ENCODE data around the gene ZNF217. TPM values are rescaled to one million over a fixed set of nuclear protein-coding genes. Genes with fewer than 3 reads are reported as not detected.
A peak's percentile ranks its signal among the peaks of the same experiment; 100 is the strongest.

ZNF217 gene
- total and polyA plus RNA-seq, 9 of the 15 experiments (the other 6 are each of a cell fraction or from before 2014, with no cell fraction given): 3.0 to 41.8 (median 16.8) TPM

DNA sequence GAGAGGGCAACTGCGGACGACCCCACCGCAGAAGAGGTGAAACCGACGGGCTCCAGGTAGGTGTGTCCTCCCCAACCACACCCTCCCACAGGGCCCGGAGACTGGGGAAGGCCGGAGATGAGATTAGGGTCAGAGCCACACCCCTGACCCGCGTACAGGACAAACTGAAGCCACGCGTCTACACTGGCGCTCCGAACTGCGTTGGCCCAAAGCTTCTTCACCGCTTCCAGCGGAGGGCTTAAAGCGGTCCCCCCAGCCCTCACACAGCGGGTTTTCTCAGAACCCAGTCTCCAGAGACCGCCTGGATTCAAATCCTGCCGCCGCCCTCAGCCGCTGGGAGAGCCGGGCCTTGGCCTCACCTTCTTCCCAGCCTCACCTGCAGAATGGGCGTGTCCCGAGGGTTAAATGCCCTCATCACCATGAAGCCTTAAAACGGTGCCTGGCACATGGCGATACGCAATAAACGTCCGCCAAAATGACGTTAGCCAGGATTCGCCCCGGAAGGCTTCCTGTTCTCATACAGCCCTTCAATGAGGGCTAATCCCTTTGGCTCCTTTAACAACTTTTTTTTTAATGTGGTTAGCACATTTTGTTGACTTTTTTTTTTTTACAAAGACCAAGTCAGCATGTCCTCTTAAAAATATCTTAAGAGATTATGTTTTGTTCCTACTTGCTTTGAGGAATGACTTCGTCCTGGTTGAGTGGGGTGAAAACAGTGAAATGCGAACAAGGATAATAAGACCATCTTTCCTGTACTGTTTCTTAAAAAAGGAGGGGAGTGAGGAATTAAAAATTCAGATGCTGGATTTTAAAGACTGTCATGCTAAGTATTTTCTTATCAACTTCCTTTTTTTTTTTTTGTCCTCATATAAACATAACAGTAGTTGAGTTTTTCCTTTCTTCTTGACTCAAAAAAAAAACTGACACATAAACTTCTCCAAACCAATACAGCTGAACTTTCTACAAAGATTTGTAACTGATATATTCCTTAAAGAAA lies 15.1 kb upstream of the ZNF217 start (continued):
- TF ChIP-seq, protein P1, sequence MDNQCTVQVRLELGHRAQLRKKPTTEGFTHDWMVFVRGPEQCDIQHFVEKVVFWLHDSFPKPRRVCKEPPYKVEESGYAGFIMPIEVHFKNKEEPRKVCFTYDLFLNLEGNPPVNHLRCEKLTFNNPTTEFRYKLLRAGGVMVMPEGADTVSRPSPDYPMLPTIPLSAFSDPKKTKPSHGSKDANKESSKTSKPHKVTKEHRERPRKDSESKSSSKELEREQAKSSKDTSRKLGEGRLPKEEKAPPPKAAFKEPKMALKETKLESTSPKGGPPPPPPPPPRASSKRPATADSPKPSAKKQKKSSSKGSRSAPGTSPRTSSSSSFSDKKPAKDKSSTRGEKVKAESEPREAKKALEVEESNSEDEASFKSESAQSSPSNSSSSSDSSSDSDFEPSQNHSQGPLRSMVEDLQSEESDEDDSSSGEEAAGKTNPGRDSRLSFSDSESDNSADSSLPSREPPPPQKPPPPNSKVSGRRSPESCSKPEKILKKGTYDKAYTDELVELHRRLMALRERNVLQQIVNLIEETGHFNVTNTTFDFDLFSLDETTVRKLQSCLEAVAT (IDR thresholded peaks at IDR 0.05): no peak; a peak in 1 of 4 replicates
- TF ChIP-seq SIRT6 (IDR thresholded peaks at IDR 0.05; ENCODE audit: low read depth, low read length): no peak
- peak; percentile 69 for TF ChIP-seq KLF13 (tag; IDR thresholded peaks at IDR 0.05; ENCODE audit: borderline replicate concordance, low read depth)
- peak; percentile 18; the same call in 1 of the 2 replicates for TF ChIP-seq ZNF766 (CRISPR knock-in tag; conservative IDR thresholded peaks at IDR 0.05)
- TF ChIP-seq, protein P2, sequence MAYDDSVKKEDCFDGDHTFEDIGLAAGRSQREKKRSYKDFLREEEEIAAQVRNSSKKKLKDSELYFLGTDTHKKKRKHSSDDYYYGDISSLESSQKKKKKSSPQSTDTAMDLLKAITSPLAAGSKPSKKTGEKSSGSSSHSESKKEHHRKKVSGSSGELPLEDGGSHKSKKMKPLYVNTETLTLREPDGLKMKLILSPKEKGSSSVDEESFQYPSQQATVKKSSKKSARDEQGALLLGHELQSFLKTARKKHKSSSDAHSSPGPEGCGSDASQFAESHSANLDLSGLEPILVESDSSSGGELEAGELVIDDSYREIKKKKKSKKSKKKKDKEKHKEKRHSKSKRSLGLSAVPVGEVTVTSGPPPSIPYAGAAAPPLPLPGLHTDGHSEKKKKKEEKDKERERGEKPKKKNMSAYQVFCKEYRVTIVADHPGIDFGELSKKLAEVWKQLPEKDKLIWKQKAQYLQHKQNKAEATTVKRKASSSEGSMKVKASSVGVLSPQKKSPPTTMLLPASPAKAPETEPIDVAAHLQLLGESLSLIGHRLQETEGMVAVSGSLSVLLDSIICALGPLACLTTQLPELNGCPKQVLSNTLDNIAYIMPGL (CRISPR knock-in tag; IDR thresholded peaks at IDR 0.05): no peak
- no peak for TF ChIP-seq BRCA1 (IDR thresholded peaks at IDR 0.05)
- no peak for TF ChIP-seq BRCA1 (CRISPR knock-in tag; IDR thresholded peaks at IDR 0.05)
- 0 out of 2 replicates have a peak, but pooled peaks have one; percentile 48 for TF ChIP-seq SMARCA4 (IDR thresholded peaks at IDR 0.05)
- TF ChIP-seq PML (IDR thresholded peaks at IDR 0.05; ENCODE audit: low read length): no peak
- TF ChIP-seq, protein P3, sequence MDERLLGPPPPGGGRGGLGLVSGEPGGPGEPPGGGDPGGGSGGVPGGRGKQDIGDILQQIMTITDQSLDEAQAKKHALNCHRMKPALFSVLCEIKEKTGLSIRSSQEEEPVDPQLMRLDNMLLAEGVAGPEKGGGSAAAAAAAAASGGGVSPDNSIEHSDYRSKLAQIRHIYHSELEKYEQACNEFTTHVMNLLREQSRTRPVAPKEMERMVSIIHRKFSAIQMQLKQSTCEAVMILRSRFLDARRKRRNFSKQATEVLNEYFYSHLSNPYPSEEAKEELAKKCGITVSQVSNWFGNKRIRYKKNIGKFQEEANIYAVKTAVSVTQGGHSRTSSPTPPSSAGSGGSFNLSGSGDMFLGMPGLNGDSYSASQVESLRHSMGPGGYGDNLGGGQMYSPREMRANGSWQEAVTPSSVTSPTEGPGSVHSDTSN (CRISPR knock-in tag; IDR thresholded peaks at IDR 0.05; ENCODE audit: low read depth): no peak
- TF ChIP-seq, protein P3 (tag; conservative IDR thresholded peaks at IDR 0.05; ENCODE audit: low read depth): no peak
- TF ChIP-seq SMARCE1 (IDR thresholded peaks at IDR 0.05): peak; percentile 56
- TF ChIP-seq ZNF282 (CRISPR knock-in tag; IDR thresholded peaks at IDR 0.05): no peak
- TF ChIP-seq ZBTB7A (IDR thresholded peaks at IDR 0.05; ENCODE audit: borderline replicate concordance, control insufficient read depth, low read depth, low read length): 0 out of 2 replicates have a peak, but pooled peaks have one; percentile 52
- TF ChIP-seq, protein P4, sequence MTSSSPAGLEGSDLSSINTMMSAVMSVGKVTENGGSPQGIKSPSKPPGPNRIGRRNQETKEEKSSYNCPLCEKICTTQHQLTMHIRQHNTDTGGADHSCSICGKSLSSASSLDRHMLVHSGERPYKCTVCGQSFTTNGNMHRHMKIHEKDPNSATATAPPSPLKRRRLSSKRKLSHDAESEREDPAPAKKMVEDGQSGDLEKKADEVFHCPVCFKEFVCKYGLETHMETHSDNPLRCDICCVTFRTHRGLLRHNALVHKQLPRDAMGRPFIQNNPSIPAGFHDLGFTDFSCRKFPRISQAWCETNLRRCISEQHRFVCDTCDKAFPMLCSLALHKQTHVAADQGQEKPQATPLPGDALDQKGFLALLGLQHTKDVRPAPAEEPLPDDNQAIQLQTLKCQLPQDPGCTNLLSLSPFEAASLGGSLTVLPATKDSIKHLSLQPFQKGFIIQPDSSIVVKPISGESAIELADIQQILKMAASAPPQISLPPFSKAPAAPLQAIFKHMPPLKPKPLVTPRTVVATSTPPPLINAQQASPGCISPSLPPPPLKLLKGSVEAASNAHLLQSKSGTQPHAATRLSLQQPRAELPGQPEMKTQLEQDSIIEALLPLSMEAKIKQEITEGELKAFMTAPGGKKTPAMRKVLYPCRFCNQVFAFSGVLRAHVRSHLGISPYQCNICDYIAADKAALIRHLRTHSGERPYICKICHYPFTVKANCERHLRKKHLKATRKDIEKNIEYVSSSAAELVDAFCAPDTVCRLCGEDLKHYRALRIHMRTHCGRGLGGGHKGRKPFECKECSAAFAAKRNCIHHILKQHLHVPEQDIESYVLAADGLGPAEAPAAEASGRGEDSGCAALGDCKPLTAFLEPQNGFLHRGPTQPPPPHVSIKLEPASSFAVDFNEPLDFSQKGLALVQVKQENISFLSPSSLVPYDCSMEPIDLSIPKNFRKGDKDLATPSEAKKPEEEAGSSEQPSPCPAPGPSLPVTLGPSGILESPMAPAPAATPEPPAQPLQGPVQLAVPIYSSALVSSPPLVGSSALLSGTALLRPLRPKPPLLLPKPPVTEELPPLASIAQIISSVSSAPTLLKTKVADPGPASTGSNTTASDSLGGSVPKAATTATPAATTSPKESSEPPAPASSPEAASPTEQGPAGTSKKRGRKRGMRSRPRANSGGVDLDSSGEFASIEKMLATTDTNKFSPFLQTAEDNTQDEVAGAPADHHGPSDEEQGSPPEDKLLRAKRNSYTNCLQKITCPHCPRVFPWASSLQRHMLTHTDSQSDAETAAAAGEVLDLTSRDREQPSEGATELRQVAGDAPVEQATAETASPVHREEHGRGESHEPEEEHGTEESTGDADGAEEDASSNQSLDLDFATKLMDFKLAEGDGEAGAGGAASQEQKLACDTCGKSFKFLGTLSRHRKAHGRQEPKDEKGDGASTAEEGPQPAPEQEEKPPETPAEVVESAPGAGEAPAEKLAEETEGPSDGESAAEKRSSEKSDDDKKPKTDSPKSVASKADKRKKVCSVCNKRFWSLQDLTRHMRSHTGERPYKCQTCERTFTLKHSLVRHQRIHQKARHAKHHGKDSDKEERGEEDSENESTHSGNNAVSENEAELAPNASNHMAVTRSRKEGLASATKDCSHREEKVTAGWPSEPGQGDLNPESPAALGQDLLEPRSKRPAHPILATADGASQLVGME (CRISPR knock-in tag; IDR thresholded peaks at IDR 0.05): no peak
